C4-2B (cell line): ENCODE data around the gene POLR2L.

Source experiments
- H3K27ac ChIP-seq: fragments of 450-650 bp; 2 replicates; pipeline ENCODE4 v1.5.1; 2017
- ZFX ChIP-seq: fragments of 450-650 bp; IDR thresholded peaks from 2 replicates; pipeline ENCODE4 v1.6.1; 2017
- TF ChIP-seq, protein P1 (sequence below): fragments of 450-650 bp; conservative IDR thresholded peaks from 2 replicates; pipeline ENCODE4 v1.5.1; 2017; ENCODE audit warnings: mild to moderate bottlenecking

POLR2L gene

GRCh38 chr11:836274-836673 lies 6.1 kb downstream of the POLR2L start:
- H3K27ac ChIP-seq: no peak overlapping the region
- TF ChIP-seq, protein P1, sequence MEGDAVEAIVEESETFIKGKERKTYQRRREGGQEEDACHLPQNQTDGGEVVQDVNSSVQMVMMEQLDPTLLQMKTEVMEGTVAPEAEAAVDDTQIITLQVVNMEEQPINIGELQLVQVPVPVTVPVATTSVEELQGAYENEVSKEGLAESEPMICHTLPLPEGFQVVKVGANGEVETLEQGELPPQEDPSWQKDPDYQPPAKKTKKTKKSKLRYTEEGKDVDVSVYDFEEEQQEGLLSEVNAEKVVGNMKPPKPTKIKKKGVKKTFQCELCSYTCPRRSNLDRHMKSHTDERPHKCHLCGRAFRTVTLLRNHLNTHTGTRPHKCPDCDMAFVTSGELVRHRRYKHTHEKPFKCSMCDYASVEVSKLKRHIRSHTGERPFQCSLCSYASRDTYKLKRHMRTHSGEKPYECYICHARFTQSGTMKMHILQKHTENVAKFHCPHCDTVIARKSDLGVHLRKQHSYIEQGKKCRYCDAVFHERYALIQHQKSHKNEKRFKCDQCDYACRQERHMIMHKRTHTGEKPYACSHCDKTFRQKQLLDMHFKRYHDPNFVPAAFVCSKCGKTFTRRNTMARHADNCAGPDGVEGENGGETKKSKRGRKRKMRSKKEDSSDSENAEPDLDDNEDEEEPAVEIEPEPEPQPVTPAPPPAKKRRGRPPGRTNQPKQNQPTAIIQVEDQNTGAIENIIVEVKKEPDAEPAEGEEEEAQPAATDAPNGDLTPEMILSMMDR: no peak
- no peak for TF ChIP-seq ZFX

DNA sequence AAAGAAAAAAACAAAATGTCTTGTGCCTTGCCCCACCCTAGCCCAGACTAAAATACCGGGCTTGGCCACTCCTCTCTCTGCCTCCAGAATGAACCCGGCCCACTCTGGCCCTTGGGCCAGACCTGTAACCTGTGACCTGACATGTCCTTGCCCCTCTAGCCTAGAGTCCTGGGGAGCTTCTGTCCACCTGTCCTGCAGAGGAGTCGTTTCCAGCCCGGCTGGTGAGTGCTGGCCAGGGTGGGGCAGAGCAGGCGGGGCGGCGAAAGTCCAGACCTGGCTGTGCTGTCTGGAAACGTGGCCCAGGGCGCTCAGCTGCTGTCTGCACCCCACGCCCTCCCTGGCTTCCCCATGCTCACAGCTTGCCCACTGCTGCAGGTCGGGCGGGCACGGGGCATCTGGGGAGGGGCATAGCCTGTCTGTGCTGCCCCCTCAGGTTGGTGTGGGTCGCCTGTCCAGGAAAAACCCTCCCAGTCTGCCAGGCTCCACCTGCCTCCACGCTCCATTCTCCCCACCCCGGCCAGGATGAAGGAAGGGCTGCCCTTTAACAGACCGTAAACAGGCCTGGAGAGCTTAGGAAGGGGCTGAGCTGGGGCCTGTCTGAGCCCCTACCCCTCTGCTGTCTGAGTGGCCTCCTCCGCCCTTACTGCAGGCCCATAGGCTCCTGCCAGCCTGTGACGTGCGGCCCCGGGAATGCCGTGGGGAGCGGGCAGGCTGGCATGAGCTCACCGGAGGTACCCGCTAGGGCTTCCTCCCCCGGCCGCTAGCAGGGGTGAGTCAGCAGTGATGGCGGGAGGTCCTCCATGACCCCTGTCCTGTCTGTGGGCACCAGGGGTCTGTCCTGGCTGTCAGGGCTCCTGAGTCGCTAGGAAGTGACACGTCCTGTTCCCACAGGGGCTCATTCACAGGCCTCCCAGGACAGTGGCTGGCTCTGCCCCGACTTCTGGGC lies 7.7 kb downstream of the POLR2L start:
- peak overlapping the region; percentile 97 for H3K27ac ChIP-seq

GRCh38 chr11:833849-834311 lies 8.4 kb downstream of the POLR2L start:
- peak overlapping the region; percentile 97 for H3K27ac ChIP-seq
- TF ChIP-seq, protein P1: no peak
- TF ChIP-seq ZFX: no peak

More for the DNA sequence above, 7.7 kb downstream of the POLR2L start:
- TF ChIP-seq, protein P1: no peak
- no peak for TF ChIP-seq ZFX

- H3K27ac ChIP-seq: peak overlapping the region; percentile 97
- TF ChIP-seq, protein P1: no peak
- peak; percentile 28; the same call in 1 of the 2 replicates for TF ChIP-seq ZFX
These were observed 9.1 kb downstream of the POLR2L start for GRCh38 chr11:833114-833791.

DNA sequence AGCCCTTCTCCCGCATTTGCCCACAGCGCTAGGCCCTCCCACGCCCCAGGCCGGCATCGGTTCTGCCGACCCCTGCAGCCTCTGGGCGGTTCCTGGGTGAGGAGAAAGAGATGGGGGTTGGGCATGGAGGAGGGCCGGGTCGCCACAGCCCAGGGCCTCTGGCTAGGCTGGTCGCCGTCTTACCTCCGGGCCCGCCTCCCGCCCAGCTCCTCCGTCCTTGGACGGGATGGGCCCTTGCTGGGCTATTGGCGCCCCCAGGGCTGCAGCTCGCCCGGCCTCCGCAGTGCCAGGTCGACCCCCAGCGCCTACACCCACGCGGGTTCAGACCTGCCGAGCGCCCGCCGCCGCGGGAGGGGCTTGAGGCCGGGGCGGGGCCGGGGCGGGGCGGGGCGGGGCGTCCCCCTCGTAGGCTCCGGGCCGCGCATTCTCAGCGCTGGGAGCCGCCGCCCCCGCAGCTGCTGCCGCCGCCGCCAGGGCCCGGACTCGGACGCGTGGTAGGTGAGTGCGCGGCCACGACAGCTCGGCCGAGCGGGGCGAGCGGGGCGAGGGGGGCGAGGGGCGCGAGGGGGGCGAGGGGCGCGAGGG lies 9.7 kb downstream of the POLR2L start, which contains the start of gene CD151:
CD151 (plus strand) TSS at position 424 of the 585 bp plus-strand sequence. CDS start 3,118 bp downstream, outside the sequence.
- peak within 1 kb of the TSS; percentile 97 for H3K27ac ChIP-seq
- TF ChIP-seq, protein P1: no peak
- TF ChIP-seq ZFX: peak; percentile 41; the same call in 1 of the 2 replicates

DNA sequence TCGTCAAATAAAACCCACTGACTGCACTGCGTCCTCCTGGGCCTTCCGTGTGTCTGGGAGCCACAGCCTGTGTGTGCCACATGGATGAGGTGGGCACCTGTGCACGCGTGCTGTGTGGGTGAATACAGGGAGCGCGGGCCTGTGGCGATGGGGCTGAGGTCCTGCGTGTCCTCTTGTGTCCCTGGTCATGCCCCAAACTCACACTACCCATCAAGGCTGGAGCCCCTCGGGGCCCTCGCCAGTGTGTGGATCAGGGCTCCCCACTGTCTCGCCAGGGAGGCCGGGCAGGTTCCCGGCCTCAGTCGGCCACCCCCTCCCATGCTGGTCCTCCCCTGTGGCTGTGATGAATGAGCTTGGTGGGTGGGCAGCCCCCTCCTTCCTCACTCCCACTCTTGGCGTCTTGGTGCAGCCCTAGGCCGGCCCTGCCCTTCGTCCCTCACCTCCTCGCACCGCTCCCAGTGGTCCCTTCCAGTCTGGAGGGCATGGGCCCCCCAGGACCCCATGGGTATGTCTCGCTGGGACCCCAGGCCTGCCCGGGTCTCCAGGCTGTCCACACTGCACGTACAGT lies 10.3 kb downstream of the POLR2L start:
- H3K27ac ChIP-seq: peak overlapping the region; percentile 97
- TF ChIP-seq ZFX: no peak
- TF ChIP-seq, protein P1: no peak
